GM13977 (cell line): ENCODE data around the gene LILRB3.

Experiments
- DNase-seq: peaks from one replicate; pipeline ENCODE4 v3.0.0; 2012; ENCODE audit warnings: low spot score
- CTCF ChIP-seq: IDR thresholded peaks from 2 replicates; pipeline ENCODE4 v1.5.1; 2012; ENCODE audit warnings: mild to moderate bottlenecking, control low read depth; ENCODE audit not compliant: insufficient read depth; ENCODE audit errors: extremely low read depth, missing control alignments
- in situ Hi-C: fragments of 300-500 bp; cut with MboI; formaldehyde crosslinking; loops from one replicate; pipeline ENCODE4 v1.12.0; 2022; ENCODE audit warnings: low sequenced_read_pairs, low pct_unique_long_range_greater_than_20kb, mixed read lengths, inconsistent platforms; ENCODE audit not compliant: unreplicated experiment

Gene LILRB3

GRCh38 chr19:54180691-54181091, 42.1 kb downstream of the LILRB3 start:
- in situ Hi-C loops = no loop called here
- TF ChIP-seq CTCF = no peak
- DNase-seq = no peak

GRCh38 chr19:54179921-54180461, 42.8 kb downstream of the LILRB3 start:
- DNase-seq = no peak
- in situ Hi-C loops = no loop called here
- TF ChIP-seq CTCF = no peak

GRCh38 chr19:54179262-54179852, 43.5 kb downstream of the LILRB3 start:
- TF ChIP-seq CTCF = no peak
- DNase-seq = no peak
- in situ Hi-C loops = no loop called here

- TF ChIP-seq CTCF = no peak
- in situ Hi-C loops = no loop called here
- no peak for DNase-seq
These were observed 44.1 kb downstream of the LILRB3 start for GRCh38 chr19:54178581-54179261.

- in situ Hi-C loops = no loop called here
- no peak for TF ChIP-seq CTCF
- no peak for DNase-seq
These were observed 48.6 kb downstream of the LILRB3 start for GRCh38 chr19:54173951-54174834.

- in situ Hi-C loops = no loop called here
These were observed 49.5 kb downstream of the LILRB3 start for GRCh38 chr19:54173359-54173699.

More at GRCh38 chr19:54173359-54173699, 49.5 kb downstream of the LILRB3 start:
- DNase-seq = no peak
- TF ChIP-seq CTCF = no peak
